Pulmonary artery endothelial cell (primary cell): ENCODE measurements around the gene IL20RA. TPM values are rescaled to one million over a fixed set of nuclear protein-coding genes. Genes with fewer than 3 reads are reported as not detected.
"Not testable (repeated sequence)": the region's sequence is repeated elsewhere in the genome, so short reads cannot be mapped to it uniquely, and the experiment has no call there.

Source experiments
- DNase-seq: peaks from one replicate; pipeline ENCODE4 v3.0.0-alpha.2; 2011; ENCODE audit warnings: low read depth, low spot score
- total RNA-seq: library from RNA; depleted of rRNA; stranded (reverse); fragments of >200 nt; gene quantifications from 2 replicates; pipeline ENCODE4 v1.2.3, GENCODE V29; 2014

The IL20RA gene
- total RNA-seq, 1 donor from 2014 or later: under 0.01 TPM

GRCh38 chr6:136973781-136974180 lies 71.0 kb downstream of the IL20RA start:
- not testable (repeated sequence) for DNase-seq

- DNase-seq: no peak
Measured at GRCh38 chr6:136971609-136972008, 73.2 kb downstream of the IL20RA start.

DNA sequence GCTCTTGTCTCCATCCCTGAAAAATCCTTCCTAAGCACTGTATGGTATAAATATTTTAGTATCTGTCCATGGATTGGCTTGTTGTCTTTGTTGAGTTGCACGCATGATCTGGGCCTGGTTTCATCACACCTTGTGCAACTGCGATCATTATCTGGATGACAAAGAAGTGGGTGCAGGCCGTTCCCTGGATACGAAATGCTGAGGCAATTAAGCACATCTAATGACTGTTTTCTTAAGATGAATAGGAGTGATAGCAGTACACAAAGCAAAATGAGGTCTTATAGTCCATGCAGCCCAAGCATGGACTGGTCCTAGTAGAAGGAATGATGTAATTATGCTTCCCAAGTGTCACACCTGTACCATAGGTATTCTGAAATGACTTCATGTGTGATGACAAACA lies 74.8 kb downstream of the IL20RA start:
- no peak for DNase-seq

GRCh38 chr6:136969433-136969832 lies 75.3 kb downstream of the IL20RA start:
- no peak for DNase-seq

DNA sequence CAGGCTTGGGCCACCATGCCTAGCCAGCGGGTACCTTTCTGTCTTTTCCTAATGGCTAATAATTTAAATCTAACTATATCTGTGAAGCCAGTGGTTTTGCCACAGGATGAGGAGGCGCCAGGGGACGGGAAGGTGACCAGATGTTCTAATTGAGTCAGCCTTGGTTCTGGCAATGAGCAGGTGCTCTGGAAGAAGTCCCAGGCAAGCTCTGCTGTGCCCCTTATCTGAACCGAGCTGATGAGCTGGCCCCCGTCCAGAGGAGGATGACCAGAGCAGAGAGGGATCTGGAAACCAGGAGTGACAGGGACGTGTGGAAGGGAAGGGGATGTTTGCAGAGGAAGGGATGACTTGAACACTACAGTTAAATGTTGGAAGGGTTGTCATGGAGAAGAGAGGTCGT lies 75.9 kb downstream of the IL20RA start:
- no peak for DNase-seq

DNA sequence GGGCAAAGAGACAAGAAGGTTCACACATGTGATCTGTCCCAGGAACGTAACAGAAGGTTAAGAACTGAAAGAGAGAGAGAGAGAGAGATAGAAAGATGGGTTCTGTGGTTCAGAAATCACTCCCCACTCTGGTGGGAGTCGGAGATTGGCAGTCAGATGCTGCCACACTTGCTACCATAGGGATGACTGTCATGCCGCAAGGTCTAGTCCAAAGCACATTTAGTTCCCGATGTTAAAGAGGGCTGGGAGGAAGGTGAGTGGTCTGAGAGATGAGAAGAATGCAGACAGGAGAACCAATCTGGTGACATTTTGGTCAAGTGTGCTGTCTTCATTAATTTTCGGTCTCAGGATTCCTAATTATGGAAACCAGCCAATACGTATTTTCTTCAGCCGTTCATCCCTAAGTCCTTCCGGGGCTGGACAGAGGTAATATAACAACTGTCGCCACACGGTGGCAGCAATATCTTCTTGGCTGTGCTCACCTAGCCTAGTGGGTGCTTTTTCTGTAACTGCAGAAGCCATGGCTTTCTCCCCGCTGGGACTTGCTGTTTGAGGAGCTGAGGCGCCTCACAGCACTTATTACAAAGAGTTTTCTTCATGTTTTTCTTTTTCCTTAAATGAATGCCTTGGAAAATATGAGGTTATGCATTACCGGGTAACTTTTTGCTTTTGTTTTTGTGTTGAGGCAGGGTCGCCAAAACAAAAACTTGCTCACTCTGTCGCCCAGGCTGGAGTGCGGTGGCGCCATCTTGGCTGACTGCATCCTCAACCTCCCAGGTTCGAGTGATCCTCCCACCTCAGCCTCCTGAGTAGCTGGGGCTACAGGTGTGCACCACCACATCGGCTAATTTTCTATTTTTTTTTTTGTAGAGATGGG lies 76.7 kb downstream of the IL20RA start:
- DNase-seq: no peak

DNA sequence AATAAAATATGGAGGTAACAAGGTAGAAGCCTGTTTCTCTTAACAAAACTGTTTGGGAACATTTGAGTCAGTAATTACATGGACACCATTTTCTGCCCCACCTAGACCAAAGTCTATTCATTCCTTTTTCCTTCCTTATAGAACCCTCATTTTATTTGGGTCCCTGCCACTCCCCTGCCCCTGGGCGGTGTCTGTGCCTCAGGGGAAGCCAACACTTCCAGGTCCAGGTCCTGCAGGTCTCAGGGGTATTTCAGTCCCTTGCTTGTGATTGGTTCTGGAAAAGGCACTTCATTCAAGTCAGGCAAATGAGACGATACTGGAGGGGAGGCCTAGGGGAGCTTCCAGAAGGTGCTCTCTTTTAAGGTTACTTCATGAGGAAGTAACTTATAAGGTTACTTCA lies 80.4 kb downstream of the IL20RA start:
- DNase-seq: no peak

DNA sequence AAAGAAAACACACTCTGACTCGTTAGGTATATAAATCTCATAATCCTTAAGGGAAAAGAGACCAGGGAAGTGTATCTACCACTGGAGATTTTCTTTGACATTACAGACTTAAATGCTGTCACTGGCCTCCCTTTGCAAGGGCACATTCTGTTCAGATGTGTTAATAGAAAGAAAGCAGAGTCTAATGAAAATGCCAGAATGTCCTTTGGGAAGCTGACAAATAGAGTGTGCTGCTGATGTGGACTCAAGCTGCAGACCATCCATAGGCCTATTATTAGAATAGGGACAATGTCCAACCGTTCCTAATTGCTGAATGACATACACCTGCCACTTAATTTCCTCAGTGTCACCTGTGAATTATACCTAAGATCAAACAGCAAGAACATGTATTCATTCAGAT lies 81.5 kb downstream of the IL20RA start:
- no peak for DNase-seq

- peak; percentile 33 for DNase-seq
Measured at GRCh38 chr6:136962661-136963060, 82.1 kb downstream of the IL20RA start.

GRCh38 chr6:136961848-136962247 lies 82.9 kb downstream of the IL20RA start:
- DNase-seq: no peak

GRCh38 chr6:136960781-136961180 lies 84.0 kb downstream of the IL20RA start:
- DNase-seq: no peak

GRCh38 chr6:136959935-136960334 lies 84.8 kb downstream of the IL20RA start:
- not testable (repeated sequence) for DNase-seq

DNA sequence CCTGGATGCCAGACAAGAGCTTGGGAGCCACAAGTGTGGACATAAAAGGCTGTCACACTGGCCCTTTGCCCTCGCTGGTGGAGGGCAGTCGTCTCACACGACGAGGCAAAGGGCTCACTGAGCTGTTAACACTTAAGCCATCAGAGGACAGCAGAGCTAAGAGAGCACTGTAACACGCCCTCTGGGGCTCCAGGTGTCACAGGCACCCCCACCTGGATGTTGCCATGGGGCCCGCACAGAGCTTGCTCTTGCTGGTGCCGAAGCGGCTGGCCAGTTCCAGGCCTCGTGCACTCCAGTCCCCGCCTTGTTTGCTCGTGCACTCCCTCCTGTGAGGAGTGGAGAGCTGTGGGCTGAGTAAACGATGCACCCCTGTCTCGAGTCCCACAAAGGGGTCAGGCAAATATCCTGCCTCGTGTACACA lies 85.3 kb downstream of the IL20RA start:
- DNase-seq: no peak

- DNase-seq: no peak
Measured at GRCh38 chr6:136958168-136958567, 86.6 kb downstream of the IL20RA start.

GRCh38 chr6:136956590-136957544 lies 87.9 kb downstream of the IL20RA start:
- no peak for DNase-seq

GRCh38 chr6:136955123-136955522 lies 89.6 kb downstream of the IL20RA start:
- no peak for DNase-seq

DNA sequence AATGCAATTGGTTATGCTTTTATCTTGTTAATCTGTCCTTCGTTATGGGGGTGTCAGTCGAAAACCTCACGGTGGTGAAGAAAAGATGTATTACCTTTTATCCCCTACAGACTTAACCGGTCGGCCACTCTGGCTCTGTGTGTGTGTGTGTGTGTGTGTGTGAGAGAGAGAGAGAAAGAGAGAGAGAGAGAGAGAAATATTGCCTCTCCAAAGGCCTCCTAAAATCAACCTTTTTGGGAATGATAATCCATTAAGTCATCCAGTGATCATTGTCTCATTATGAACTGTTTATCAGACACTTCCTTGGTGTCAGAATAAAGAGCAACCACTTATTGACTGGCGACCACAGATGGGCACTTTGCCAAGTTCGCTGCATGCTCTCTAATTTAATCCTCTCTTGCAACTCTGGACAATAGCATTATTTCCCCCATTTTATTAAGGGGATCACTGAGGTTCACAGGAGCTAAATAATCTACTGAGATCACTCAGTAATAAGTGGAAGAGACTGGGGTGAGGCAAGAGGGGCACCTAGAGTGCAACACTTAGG lies 92.0 kb downstream of the IL20RA start:
- no peak for DNase-seq

DNA sequence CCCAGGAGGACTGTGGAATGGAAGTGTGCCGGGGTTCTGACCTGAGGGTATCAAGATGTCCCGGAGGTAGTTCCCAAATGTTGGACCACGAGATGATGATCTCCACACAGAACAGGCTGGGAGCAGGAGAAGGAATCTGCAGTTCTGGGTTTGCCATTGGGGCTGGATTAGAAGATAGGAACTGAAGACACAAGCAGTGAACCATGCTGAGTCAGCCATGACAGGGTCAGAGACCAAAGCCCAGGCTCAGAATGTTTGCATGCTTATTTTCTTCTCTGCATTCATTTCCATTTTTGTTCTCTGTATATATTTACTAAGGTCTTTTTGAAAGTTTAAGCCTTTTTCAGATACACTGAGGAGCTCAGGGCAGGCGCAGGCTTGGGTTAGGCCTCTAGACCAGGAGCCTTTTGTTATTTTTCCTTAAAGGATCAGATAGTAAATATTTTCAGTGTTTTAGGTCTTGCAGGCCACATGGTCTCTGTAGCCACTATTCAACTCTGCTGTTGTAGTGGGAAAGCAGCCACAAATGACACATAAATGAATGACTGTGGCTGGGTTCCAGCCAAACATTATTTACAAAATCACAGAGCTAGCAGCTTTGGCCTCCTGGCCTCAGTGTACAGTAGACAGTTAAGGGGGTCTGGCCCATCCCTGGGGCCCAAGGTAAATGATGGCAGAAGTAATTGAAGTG lies 94.2 kb downstream of the IL20RA start:
- no peak for DNase-seq
